ENCODE data around the gene SCIMP. TPM values are rescaled to one million over a fixed set of nuclear protein-coding genes. Genes with fewer than 3 reads are reported as not detected.
"Not testable (repeated sequence)": the region's sequence is repeated elsewhere in the genome, so short reads cannot be mapped to it uniquely, and the experiment has no call there.

The SCIMP gene
- polyA plus RNA-seq, 2 of the 4 experiments (the other 2 are of a cell fraction), result not detected

DNA sequence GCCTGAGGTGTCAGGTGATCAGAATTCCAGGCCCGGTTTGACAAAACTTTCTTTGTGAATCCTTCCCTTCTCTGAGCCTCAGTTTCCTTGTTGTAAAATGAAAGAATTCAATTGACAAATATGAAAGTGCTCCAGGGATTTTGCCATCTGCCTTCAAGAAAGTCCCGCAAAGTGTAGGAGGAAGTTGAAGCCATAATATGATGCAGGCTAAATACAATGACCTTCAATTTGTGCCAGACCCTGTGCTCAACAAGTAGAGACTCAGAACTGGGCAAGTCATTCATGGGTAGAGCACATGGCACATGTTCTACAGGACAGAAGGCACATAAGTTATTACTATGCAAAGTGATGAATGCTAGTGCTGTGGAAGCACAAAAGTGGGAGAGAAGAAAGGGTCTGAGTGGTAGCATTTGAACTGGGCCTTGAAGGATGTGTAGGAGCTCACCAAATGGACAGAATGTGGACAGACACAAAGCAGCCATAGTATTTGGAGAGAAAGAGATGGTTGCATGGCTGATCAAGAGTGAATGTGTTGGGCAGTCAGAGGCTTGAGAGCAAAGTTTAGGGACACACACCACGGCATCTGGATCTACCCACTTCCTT is 2.4 kb upstream of the SCIMP start:
- no peaks in the 10 kb centered on the region; the same call in 2 of the 3 replicates for H3K9me3 ChIP-seq
- no peak overlapping the region for H3K27ac ChIP-seq
- no peak overlapping the region for H3K4me3 ChIP-seq
- H3K4me1 ChIP-seq, result peaks cover 9% of the 10 kb centered on the region; the same call in 2 of the 3 replicates
- H3K4me2 ChIP-seq, result no peak overlapping the region
- ATAC-seq (no peak), DNase-seq (ENCODE audit: low read depth in 1 of 2, low spot score in 1 of 2) (no peak), FAIRE-seq (no peak)
- 64% methylated on average over 3 of the region's 3 CpGs for WGBS (ENCODE audit: missing lambda C conversion rate)
- CTCF ChIA-PET, result interaction anchor here (0.6 to 2.3 kb wide), 8 partner anchors 10 to 1196 kb away, joined by 3 to 9 read pairs (median 4); no protein-coding TSS in a partner anchor
- TF ChIP-seq HOXB5 (CRISPR knock-in tag; IDR thresholded peaks at IDR 0.05) (no peak), ESRRA (IDR thresholded peaks at IDR 0.05; ENCODE audit: borderline replicate concordance, low read length) (no peak), RAD21 (conservative IDR thresholded peaks at IDR 0.05 in 1 of 2, IDR thresholded peaks at IDR 0.05 in 1 of 2) (no peak), KDM1A (IDR thresholded peaks at IDR 0.05; ENCODE audit: low read depth) (no peak), JUN (IDR thresholded peaks at IDR 0.05) (no peak), RFX5 (IDR thresholded peaks at IDR 0.05) (no peak), RARB (CRISPR knock-in tag; IDR thresholded peaks at IDR 0.05) (no peak), HOXB13 (CRISPR knock-in tag; IDR thresholded peaks at IDR 0.05; ENCODE audit: low read depth) (no peak), FOXS1 (CRISPR knock-in tag; IDR thresholded peaks at IDR 0.05) (no peak), KDM5A (IDR thresholded peaks at IDR 0.05) (no peak), HES2 (IDR thresholded peaks at IDR 0.05) (no peak), ELK1 (IDR thresholded peaks at IDR 0.05; ENCODE audit: low read depth, low read length) (no peak), HOXA7 (CRISPR knock-in tag; IDR thresholded peaks at IDR 0.05) (no peak), TP53 (CRISPR knock-in tag; IDR thresholded peaks at IDR 0.05) (no peak), BHLHE40 (IDR thresholded peaks at IDR 0.05; ENCODE audit: low read depth, low read length) (no peak), HEYL (CRISPR knock-in tag; IDR thresholded peaks at IDR 0.05) (no peak)
- TF ChIP-seq, protein P1, sequence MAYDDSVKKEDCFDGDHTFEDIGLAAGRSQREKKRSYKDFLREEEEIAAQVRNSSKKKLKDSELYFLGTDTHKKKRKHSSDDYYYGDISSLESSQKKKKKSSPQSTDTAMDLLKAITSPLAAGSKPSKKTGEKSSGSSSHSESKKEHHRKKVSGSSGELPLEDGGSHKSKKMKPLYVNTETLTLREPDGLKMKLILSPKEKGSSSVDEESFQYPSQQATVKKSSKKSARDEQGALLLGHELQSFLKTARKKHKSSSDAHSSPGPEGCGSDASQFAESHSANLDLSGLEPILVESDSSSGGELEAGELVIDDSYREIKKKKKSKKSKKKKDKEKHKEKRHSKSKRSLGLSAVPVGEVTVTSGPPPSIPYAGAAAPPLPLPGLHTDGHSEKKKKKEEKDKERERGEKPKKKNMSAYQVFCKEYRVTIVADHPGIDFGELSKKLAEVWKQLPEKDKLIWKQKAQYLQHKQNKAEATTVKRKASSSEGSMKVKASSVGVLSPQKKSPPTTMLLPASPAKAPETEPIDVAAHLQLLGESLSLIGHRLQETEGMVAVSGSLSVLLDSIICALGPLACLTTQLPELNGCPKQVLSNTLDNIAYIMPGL (CRISPR knock-in tag; IDR thresholded peaks at IDR 0.05; ENCODE audit: borderline replicate concordance), result no peak
- TF ChIP-seq, protein P2, sequence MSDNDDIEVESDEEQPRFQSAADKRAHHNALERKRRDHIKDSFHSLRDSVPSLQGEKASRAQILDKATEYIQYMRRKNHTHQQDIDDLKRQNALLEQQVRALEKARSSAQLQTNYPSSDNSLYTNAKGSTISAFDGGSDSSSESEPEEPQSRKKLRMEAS (IDR thresholded peaks at IDR 0.05), result no peak
- POLR2A ChIA-PET, result interaction anchor here (1.0 kb wide), 1 partner anchor 202 kb away, joined by 3 read pairs; the partner anchor contains the start of gene C1QBP

DNA sequence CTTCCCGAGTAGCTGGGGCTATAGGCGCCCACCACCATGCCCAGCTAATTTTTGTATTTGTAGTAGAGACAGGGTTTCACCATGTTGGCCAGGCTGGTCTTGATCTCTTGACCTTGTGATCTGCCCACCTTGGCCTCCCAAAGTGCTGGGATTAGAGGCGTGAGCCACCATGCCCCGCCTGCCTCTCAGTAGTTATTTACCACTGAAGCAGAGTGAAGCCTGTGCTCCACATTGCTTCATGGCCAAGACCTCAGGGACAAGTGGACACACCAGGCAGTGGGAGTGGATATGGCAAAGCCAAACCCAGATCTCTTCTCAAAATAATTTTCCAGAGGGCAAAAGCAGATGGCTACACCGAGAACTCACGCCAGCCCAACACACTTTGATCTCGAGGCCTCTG is 1.2 kb downstream of the SCIMP start:
- FAIRE-seq; ATAC-seq; H3K9me3 ChIP-seq; POLR2A ChIA-PET; CTCF ChIA-PET; H3K27ac ChIP-seq; H3K4me3 ChIP-seq; H3K4me2 ChIP-seq; DNase-seq (ENCODE audit: low read depth in 1 of 2, low spot score in 1 of 2): not testable (repeated sequence)
- WGBS (ENCODE audit: missing lambda C conversion rate), result 96% methylated on average over 7 of the region's 7 CpGs
- peaks cover 16% of the 10 kb centered on the region; the same call in 2 of the 3 replicates for H3K4me1 ChIP-seq

Measured in A549 (cell line).